BE2C (cell line): ENCODE data around the gene SLC35G2.
"Not testable (repeated sequence)": the region's sequence is repeated elsewhere in the genome, so short reads cannot be mapped to it uniquely, and the experiment has no call there.

Experiments
- DNase-seq: peaks from one replicate; pipeline ENCODE4 v3.0.0-alpha.2; 2020
- H3K27me3 ChIP-seq: fragments of 250-450 bp; sonication (Bioruptor Pico); 2 replicates; pipeline ENCODE4 v1.5.1; 2020; ENCODE audit warnings: mild to moderate bottlenecking
- H3K36me3 ChIP-seq: fragments of 250-450 bp; sonication (Bioruptor Pico); 2 replicates; pipeline ENCODE4 v1.5.1; 2020; ENCODE audit warnings: mild to moderate bottlenecking
- H3K4me1 ChIP-seq: fragments of 250-450 bp; sonication (Bioruptor Pico); 2 replicates; pipeline ENCODE4 v1.5.1; 2020
- H3K4me3 ChIP-seq: 2 replicates; pipeline ENCODE4 v1.5.1; 2011; ENCODE audit warnings: low read depth, low read length
- H3K9me3 ChIP-seq: fragments of 250-450 bp; sonication (Bioruptor Pico); 2 replicates; pipeline ENCODE4 v1.5.1; 2020
- TF ChIP-seq, protein P1 (sequence below): IDR thresholded peaks from 2 replicates; pipeline ENCODE4 v1.5.1; 2012; ENCODE audit warnings: mild to moderate bottlenecking, low read depth, low read length

Gene SLC35G2

DNA sequence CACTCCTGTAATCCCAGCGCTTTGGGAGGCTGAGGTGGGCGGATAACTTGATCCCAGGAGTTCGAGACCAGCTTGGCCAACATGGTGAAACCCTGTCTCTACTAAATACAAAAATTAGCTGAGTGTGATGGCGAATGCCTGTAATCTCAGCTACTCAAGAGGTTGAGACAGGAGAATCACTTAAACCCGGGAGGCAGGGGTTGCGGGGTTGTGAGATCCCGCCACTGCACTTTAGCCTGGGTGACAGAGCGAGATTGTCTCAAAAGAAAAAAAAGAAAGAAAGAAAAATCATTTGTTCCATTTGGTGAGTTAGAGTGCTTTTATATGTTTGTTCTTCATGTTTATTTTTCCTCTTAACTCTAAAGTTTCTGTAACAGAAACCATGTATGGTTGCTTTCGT lies 50.4 kb downstream of the SLC35G2 start:
- Histone ChIP-seq H3K4me3 (no peak overlapping the region), H3K27me3 (no peaks in the 10 kb centered on the region), H3K36me3 (peaks cover 11% of the 10 kb centered on the region), H3K9me3 (no peaks in the 10 kb centered on the region), H3K4me1 (no peaks in the 10 kb centered on the region)
- TF ChIP-seq, protein P1, sequence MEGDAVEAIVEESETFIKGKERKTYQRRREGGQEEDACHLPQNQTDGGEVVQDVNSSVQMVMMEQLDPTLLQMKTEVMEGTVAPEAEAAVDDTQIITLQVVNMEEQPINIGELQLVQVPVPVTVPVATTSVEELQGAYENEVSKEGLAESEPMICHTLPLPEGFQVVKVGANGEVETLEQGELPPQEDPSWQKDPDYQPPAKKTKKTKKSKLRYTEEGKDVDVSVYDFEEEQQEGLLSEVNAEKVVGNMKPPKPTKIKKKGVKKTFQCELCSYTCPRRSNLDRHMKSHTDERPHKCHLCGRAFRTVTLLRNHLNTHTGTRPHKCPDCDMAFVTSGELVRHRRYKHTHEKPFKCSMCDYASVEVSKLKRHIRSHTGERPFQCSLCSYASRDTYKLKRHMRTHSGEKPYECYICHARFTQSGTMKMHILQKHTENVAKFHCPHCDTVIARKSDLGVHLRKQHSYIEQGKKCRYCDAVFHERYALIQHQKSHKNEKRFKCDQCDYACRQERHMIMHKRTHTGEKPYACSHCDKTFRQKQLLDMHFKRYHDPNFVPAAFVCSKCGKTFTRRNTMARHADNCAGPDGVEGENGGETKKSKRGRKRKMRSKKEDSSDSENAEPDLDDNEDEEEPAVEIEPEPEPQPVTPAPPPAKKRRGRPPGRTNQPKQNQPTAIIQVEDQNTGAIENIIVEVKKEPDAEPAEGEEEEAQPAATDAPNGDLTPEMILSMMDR = no peak
- no peak for DNase-seq

DNA sequence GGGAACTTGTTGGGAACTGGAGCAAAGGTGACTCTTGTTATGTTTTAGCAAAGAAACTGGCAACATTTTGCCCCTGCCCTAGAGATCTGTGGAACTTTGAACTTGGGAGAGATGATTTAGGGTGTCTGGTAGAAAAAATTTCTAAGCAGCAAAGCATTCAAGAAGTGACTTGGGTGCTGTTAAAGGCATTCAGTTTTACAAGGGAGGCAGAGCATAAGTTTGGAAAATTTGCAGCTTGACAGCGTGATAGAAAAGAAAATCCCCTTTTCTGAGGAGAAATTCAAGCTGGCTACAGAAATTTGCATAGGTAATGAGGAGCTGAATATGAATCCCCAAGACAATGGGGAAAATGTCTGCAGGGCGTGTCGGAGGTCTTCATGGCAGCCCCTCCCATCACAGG lies 53.3 kb downstream of the SLC35G2 start:
- H3K36me3 ChIP-seq = peaks cover 11% of the 10 kb centered on the region
- not testable (repeated sequence) for H3K4me1 ChIP-seq, H3K4me3 ChIP-seq, H3K27me3 ChIP-seq, DNase-seq, H3K9me3 ChIP-seq

DNA sequence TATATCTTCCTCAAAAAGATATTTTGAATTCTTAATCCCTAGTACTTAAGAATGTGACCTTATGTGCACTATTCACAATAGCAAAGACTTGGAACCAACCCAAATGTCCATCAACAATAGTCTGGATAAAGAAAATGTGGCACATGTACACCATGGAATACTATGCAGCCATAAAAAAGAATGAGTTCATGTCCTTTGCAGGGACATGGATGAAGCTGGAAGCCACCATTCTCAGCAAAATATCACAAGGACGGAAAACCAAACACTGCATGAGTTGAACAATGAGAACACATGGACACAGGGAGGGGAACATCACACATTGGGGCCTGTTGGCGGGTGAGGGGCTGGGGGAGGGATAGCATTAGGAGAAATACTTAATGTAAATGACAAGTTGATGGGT lies 60.6 kb downstream of the SLC35G2 start:
- H3K36me3 ChIP-seq, DNase-seq, H3K9me3 ChIP-seq, H3K4me1 ChIP-seq, H3K4me3 ChIP-seq, H3K27me3 ChIP-seq: not testable (repeated sequence)

DNA sequence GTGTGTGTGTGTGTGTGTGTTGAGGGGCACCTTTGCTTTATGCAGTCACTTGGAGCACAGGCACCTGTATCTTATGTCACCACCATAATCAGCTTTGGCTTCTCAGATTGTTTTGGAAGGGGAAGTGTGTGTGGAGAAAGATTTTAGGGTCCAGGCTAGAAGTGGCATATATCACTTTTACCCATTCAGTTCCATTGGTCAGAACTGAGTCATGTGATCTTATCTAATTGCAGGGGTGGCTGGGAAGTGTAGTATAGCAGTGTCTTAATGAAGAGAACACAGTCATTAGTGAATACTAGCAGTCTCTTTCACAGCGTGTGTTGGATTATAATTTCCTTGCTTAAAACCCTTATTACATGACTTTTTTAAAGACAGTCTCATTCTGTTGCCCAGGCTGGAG lies 63.6 kb downstream of the SLC35G2 start:
- no peak overlapping the region for H3K4me3 ChIP-seq
- H3K36me3 ChIP-seq = peaks cover 3% of the 10 kb centered on the region; the same call in 1 of the 2 replicates
- no peaks in the 10 kb centered on the region for H3K27me3 ChIP-seq
- DNase-seq = no peak
- no peaks in the 10 kb centered on the region; the same call in 1 of the 2 replicates for H3K4me1 ChIP-seq
- TF ChIP-seq, protein P1 = no peak
- H3K9me3 ChIP-seq = no peaks in the 10 kb centered on the region; the same call in 1 of the 2 replicates

DNA sequence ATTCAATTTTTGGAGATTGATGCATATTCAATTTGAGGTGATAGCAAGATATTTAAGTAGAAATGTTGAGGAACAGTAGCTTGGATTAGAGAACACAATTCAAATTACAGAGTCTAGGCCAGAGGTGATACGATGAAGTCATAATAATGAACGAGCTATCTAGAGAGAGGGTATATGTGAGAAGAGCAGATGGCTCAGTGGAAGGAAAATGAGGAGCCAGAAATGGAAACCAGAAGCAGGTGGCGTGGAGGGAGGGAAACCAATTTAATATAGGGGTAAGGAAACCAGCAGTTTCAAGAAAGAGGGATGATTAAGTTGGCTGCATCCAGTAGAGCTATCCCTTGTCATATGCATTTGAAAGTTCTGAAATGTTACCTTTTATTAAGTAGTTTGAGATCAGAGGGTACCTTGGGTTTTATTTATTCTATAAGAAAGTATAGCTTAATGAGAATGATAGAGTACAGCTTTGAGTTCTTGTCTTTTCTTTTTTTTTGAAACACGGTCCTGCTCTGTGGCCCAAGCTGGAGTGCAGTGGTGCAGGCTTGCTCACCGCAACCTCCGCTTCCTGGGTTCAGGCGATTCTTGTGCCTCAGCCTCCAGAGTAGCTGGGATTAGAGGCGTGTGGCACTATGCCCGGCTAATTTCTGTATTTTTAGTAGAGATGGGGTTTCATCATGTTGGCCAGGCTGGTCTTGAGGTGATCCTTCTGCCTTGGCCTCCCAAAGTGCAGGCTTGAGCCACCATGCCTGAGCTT lies 65.2 kb downstream of the SLC35G2 start:
- Histone ChIP-seq H3K9me3 (no peaks in the 10 kb centered on the region), H3K4me1 (no peaks in the 10 kb centered on the region; the same call in 1 of the 2 replicates), H3K4me3 (no peak overlapping the region), H3K27me3 (no peaks in the 10 kb centered on the region), H3K36me3 (peaks cover 3% of the 10 kb centered on the region; the same call in 1 of the 2 replicates)
- DNase-seq = no peak
- TF ChIP-seq, protein P1 = no peak

DNA sequence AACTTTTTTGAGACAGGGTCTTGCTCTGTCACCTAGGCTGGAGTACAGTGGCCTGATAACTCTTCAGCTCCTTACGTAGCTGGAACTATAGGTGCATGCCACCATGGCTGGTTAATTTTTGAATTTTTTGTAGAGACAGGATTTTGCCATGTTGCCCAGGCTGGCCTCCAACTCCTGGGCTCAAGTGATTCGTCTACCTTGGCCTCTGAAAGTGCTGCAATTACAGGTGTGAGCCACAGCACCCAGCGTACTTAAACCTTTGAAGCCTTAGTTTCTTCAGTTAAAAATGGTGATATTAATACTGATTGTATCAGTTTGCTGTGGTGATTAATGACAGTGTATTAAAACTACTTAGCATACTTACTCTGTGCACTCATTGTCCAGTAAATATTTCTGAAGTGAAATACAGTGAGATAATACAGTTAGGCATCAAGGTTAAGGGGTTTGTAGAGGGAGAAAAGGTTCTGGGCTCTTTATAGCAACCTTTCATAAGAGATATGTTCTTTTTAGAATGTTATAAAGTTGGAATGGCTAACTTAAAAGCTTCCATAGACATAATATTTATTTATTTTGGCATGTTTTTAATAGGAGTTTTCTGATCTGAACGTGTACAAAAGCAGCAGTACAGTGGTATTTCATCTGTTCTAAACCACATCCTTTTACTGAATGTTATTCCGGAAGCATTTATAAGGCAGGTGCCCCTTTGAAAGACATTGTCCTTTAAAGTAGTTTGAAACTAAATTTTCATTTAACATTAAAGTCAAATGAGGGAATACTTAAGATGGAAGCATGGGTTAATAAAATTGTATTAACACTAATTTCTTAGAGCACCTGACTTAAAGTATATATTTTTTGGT lies 66.7 kb downstream of the SLC35G2 start:
- Histone ChIP-seq H3K4me3 (no peak overlapping the region), H3K36me3 (peaks cover 3% of the 10 kb centered on the region; the same call in 1 of the 2 replicates), H3K4me1 (no peaks in the 10 kb centered on the region; the same call in 1 of the 2 replicates), H3K27me3 (no peaks in the 10 kb centered on the region), H3K9me3 (no peaks in the 10 kb centered on the region; the same call in 1 of the 2 replicates)
- no peak for DNase-seq
- TF ChIP-seq, protein P1 = no peak

DNA sequence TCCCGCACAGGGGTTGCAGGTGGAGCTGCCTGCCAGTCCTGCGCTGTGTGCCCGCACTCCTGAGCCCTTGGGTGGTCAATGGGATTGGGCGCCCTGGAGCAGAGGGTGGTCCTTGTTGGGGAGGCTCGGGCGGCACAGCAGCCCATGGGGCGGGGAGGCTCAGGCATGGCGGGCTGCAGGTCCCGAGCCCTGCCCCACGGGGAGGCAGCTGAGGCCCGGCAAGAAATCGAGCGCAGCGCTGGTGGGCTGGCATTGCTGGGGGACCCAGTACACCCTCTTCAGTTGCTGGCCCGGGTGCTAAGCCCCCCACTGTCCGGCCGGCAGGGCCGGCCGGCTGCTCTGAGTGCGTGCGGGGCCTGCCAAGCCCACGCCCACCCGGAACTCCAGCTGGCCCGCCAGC lies 71.0 kb downstream of the SLC35G2 start:
- Histone ChIP-seq H3K36me3 (peaks cover 3% of the 10 kb centered on the region; the same call in 1 of the 2 replicates), H3K4me1 (no peaks in the 10 kb centered on the region), H3K4me3 (no peak overlapping the region), H3K27me3 (no peaks in the 10 kb centered on the region), H3K9me3 (peaks cover 5% of the 10 kb centered on the region)
- TF ChIP-seq, protein P1 = no peak
- no peak for DNase-seq
